Inferior parietal cortex (tissue), 1 donor: ENCODE results near the gene KRT83.
A peak's percentile ranks its signal among the peaks of the same experiment; 100 is the strongest.
"Not testable (repeated sequence)": the region's sequence is repeated elsewhere in the genome, so short reads cannot be mapped to it uniquely, and the experiment has no call there.

Experiments
- DNase-seq: peaks from one replicate; pipeline ENCODE4 v3.0.0-alpha.2; 2016; ENCODE audit errors: extremely low spot score

The KRT83 gene

GRCh38 chr12:52310622-52311284 lies 10.4 kb downstream of the KRT83 start:
- DNase-seq = no peak

DNA sequence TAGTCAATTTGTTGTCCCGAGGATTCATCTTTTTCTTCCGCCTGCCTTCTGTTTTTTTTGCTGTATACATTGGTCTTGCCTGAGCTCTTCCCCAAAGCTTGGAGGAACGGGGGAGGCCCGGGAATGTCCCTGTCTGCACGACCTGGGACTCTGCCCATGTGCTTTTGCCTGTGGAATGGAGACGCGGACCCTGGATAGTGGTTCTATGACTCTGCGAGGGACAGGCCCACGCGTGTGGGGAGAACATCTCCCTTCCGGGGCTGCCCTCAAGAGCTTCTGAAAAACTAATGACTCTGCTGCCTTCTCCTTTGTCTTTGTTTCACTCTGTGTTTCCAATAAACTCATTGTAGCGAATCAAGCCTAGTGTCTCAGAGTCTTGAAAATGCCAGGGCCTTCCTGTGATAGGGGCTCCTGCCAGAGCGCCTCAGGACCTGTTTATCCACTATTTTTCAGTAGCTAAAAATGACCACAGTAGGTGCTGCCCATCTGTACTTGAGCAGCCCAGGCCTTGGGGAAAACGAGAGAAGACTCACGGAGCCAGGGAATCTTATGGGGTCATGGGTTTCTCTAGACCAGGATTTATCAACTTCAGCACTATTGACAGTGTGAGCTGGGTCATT lies 12.3 kb downstream of the KRT83 start:
- DNase-seq = no peak

GRCh38 chr12:52307836-52308805 lies 13.1 kb downstream of the KRT83 start:
- peak; percentile 56 for DNase-seq

GRCh38 chr12:52306731-52307130 lies 14.5 kb downstream of the KRT83 start:
- no peak for DNase-seq

GRCh38 chr12:52305921-52306705 lies 15.1 kb downstream of the KRT83 start:
- no peak for DNase-seq

GRCh38 chr12:52304941-52305411 lies 16.2 kb downstream of the KRT83 start:
- not testable (repeated sequence) for DNase-seq

GRCh38 chr12:52302242-52302914 lies 18.8 kb downstream of the KRT83 start:
- DNase-seq = not testable (repeated sequence)

DNA sequence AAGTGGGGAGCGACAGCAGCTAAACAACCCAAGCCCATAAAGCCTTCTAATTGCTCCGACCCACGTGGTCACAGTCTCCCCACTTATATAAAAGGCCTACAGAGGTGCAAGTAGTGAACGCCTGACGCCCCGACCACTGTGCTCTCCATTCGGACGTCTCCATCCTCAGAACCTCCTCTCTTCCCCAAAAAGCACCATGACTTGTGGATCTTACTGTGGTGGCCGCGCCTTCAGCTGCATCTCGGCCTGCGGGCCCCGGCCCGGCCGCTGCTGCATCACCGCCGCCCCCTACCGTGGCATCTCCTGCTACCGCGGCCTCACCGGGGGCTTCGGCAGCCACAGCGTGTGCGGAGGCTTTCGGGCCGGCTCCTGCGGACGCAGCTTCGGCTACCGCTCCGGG lies 19.5 kb downstream of the KRT83 start:
- not testable (repeated sequence) for DNase-seq

DNA sequence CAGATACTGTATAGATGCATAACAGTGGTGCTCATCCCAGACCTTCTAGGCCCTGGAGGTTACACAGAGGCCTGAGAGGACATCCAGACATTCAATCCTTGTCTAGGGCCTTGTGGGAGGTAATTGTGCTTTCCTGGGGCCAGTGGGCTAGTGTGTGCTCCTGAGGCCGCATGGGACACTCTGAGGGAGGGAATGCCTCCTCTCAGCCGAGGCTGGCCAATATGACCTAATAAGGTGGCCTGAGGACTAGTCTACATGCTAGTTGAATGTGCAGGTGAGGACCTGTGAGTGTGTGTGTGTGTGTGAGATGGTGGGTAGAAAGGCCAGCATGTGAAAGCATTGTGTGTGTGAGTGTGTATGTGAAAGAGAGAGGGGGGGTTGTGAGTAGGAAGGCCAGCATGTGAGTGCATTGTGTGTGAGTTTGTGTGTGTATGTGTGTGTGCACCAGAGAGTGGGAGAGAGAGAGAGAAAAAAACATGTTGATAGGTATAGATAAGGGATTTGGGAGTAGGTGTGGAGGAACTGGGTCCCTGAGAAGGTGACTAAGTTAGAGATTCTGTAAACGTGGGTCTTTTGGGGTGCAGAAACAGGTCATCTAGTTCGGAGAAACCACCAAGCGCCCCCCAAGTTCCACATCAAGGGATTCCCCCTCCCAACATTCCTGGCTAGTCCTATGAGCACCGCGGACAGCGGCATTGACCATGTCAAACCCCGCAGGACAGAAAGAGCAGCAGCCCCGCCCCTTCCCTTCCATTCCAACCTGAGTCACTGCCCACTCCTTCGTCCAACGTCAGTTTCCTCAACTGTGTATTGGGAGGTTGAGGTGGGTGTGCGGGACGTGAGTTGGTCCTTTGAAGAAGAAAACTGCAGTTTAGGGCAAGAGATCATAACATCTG lies 20.2 kb downstream of the KRT83 start:
- DNase-seq = no peak

- DNase-seq = no peak
Observed at GRCh38 chr12:52298677-52299190, 22.5 kb downstream of the KRT83 start.

DNA sequence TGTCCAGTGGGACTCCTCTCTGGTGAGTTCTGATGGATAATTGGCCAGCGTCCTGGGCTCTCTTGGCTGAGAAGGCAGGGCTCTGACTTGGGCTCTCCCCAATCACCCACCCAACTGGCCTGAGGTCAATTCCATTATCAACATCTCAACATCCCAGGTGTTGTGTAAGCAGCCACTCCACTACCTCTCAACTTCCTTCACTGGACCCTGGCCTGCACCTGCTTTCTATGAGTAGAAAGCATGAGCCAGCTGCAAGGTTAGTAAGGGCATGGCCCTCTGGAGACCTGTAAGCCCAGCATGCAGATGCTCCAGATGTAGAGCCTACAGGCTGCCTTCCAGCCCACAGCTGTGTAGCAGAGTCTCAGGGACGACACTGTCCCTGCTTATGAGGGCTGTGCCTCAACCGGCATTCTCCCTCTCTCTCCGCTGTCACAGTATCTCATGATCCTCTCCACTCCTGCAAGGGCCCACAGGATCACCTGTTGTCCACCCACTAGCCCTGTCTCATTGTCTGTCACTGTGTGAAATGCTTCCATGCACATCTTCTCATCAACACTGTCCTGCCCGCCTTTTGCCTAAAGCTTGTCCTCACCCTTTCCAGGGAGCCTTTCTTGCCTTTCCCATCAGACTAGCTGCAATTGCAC lies 24.5 kb downstream of the KRT83 start:
- no peak for DNase-seq

DNA sequence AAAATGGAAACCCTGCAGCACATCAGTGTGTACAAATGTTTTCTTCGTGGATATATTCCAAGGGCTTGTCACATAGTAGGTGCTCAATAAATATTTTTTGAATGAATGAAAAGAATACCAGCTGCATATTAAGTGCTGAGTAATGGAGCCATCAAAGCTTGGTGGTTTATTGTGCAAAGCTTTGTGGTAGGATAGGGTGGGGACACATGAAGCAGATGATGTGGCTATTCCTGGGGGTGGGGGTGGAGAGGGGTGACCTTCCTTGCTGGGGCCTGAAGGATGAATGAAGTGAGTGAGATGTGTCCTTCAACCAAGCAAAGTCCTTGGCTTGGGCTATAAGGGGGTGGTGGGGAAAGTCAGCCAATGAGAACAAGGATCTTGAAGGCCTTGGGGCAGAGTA lies 25.5 kb downstream of the KRT83 start:
- DNase-seq = no peak

- no peak for DNase-seq
Observed at GRCh38 chr12:52294803-52295202, 26.4 kb downstream of the KRT83 start.

GRCh38 chr12:52293926-52294325 lies 27.3 kb downstream of the KRT83 start:
- no peak for DNase-seq

DNA sequence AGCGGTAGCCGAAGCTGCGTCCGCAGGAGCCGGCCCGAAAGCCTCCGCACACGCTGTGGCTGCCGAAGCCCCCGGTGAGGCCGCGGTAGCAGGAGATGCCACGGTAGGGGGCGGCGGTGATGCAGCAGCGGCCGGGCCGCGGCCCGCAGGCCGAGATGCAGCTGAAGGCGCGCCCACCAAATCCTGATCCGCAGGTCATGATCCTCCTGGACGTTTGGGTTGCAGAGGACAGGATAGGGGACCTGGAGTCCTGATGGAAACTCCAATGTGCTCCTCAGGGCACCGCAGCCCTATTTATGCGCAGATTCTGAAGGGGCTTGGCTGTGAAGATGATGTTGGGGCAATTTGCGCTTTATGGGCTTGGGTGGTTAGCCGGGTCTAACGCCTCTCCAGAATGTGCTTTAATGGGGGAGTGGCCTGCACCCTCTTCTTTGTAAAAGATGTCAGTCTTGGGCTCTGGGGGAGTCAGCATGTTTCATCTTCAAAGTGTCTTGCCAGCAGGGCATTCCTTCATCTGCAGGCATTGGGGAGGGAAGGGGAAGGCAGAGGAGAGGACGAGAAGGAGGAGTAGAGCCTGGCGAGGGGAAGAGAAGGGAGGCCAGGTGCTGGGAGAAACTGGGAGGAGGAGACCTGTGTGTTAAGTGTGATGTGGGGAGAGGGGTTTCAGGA lies 29.8 kb downstream of the KRT83 start, which contains the start of gene KRT81:
Gene KRT81, minus strand, starts transcription at position 268 of the 669 bp plus-strand sequence. Its CDS starts 69 bp downstream, at position 199.
- no peak for DNase-seq

GRCh38 chr12:52290483-52291134 lies 30.6 kb downstream of the KRT83 start:
- DNase-seq = not testable (repeated sequence)

DNA sequence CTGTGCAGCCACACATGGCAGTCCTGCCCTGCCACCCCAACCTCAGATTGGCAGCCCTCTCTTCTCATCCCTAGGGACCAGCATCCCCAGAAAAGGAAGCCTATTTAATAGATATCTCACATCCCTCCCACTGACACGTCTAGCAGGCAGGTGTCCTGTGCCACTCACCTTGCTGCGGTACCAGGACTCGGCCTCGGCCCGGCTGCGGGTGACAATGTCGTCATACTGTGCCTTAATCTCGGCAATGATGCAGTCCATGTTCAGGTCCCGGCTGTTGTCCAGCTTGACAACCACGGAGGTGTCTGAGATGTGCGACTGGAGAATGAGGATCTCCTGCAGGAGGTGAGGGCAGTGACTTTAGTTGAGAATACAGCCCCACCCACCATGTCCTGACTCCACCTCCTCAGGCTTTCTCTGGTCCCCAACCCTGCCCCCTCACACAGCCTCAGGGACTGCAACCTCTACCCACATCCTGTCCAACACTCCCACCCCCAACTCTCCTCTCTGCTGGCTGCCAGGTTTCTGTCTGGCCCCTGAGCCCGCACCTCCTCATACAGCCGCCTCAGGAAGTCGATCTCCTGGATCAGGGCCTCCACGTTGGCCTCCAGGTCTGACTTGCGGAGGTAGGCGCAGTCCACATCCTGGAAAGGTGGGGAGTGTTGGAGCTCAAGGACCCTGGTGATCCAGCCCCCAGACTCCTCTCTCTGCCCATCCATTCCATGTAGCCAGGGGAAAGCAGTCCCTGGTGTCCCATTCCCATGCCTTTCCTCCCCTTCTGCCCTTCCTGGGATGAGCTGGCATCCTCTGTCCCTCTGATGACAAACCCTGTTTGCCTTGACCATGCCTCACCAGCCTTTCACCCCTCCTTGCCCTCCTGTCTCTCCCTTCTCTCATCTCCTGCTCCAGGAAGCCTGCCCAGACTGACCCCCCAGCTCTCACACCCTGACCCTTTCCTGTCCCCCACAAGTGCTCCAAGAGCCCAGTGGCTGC lies 33.1 kb downstream of the KRT83 start:
- DNase-seq = not testable (repeated sequence)
